OCI-M2 (cell line): ENCODE results near the gene ATP8B2.
"Not testable (repeated sequence)": the region's sequence is repeated elsewhere in the genome, so short reads cannot be mapped to it uniquely, and the experiment has no call there.

Experiments used
- DNase-seq: peaks from one replicate; lab custom pipeline; 2025; ENCODE audit not compliant: unreplicated experiment; lab: John Stamatoyannopoulos, UW

ATP8B2 gene

DNA sequence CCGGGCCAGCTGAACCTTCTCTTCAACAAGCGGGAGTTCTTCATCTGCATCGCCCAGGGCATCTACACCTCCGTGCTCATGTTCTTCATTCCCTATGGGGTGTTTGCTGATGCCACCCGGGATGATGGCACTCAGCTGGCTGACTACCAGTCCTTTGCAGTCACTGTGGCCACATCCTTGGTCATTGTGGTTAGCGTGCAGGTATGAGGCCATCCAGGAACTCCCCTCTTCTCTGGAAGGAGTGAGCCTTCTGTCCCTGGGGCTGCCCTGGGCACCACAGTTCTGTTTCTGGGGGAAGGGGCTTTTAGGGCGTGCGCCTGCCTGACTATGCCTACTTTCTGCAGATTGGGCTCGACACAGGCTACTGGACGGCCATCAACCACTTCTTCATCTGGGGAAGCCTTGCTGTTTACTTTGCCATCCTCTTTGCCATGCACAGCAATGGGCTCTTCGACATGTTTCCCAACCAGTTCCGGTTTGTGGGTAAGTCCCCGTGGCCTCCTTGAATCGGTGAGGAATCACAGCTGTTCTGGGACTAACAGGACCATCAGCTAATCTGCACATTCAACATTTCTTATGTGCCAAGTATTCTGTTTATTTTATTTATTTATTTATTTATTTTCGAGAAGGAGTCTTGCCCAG lies 21.1 kb downstream of the ATP8B2 start:
- DNase-seq, result no peak

DNA sequence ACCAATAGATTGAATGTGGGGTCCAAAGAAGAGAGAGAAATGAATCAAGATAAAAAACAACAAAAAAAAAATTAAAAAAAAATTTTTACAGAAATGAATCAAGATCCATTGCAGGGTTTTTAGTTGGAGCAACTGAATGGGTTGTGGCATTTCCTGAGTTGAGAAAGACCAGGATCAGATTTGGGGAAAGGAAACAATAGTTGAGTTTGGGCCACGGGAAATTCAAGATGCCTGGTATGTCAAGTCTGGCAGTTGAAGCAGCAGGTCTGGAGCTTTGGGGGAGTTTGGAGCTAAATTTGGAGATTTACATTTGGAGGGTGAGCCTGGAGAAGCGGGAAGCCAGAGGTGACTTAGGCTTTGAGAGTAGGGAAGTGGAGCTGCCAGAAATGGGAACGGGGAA lies 22.6 kb downstream of the ATP8B2 start:
- no peak for DNase-seq

DNA sequence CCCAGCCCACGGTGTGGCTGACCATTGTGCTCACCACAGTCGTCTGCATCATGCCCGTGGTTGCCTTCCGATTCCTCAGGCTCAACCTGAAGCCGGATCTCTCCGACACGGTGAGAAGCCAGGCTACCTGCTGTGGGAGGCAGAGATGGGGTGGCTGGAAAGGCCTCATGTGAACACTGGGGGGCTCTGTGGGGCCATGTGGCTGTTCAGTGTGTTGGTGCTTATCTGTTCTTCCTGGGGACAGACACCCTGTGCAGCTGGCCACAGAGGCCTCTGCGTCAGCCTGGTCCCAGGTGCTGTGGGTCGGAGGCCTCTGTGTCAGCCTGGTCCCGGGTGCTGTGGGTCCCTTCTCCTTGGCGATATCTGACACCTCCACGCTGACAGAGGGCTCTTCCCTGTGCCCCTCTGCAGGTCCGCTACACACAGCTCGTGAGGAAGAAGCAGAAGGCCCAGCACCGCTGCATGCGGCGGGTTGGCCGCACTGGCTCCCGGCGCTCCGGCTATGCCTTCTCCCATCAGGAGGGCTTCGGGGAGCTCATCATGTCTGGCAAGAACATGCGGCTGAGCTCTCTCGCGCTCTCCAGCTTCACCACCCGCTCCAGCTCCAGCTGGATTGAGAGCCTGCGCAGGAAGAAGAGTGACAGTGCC lies 23.2 kb downstream of the ATP8B2 start:
- no peak for DNase-seq

DNA sequence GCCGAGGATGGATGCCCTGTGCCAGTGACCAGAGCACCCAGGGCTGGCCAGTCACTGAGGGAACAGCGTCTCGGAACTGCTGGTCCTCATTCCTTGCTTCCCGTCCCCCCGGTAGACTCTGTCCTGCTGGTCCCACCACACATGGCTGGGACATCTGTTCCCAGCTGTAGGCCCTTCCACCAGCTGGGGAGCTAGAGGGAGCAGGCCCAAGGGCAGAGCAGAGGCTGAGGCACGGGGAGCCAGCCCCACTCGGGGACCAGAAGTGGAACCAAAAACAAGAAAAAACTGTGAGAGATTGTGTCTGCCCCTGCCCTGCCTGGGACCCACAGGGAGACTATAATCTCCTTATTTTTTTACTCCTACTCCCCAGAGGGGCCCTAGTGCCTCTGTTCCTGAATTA lies 23.8 kb downstream of the ATP8B2 start:
- no peak for DNase-seq

DNA sequence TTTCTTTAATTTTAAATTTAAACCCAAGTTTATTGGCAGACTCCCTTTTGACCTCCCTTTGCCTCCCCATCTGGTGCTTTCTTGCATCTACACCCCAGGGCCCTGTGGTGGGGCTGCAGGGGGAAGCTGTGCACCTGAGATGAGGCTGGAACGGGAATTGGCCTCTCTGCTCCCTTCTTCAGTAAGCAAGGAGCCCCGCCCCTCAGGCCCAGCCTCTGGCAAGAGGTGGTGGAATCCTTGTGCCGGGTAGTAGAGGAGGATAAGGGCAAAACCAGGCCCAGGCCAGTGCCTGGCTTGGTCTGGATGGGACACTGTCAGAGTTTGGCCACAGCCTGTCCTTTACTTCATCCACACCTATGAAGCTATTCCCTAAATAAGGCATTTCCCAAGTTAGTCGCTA lies 25.1 kb downstream of the ATP8B2 start:
- DNase-seq, result no peak

DNA sequence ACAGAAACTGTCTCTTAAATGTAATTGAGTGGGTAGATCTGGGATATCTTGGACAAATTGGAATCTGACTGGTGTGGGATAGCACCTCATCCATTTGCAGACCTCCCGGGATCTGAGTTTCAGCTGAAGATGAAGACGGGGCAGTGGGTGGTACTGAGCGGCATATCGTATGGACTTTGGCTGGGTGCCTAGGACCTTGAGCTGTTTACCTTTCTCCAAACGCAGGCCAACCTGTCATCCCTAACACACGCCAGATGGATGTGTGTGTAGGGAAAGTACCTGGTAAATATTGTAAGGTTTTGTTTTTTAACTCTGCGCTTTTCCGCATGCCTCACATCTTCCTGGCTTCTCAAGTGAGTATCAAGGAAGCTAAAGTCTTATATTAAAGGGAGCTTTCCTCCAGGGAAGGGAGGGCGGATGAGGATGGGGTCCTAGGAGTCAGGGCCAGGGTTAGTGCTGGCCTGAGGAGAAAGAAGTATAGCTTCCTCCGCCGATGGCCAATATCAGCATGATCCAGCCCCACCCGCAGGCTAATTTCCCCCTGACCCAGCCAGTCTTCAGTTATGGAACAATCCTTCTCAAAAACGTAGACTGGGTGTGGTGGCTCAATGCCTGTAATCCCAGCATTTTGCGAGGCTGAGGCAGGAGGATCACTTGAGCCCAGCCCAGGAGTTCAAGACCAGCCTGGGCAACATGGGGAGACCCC lies 26.2 kb downstream of the ATP8B2 start:
- DNase-seq, result no peak

DNA sequence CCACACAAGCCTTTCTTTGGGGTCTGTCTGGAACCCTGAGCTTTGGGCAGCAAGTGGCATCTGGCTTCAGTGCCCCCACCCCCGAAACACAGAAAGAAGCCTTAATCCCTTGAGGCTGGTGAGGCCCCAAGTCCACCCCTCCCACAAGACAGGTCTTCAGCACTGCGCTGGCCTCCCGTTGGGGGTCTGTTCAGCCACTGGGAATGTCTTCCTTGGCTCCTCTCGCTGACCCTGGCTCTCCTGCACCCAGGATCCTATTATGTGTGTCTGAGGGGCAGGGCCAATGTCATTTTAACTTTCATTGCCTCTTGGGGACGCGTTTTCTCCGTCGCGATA lies 26.9 kb downstream of the ATP8B2 start:
- no peak for DNase-seq

DNA sequence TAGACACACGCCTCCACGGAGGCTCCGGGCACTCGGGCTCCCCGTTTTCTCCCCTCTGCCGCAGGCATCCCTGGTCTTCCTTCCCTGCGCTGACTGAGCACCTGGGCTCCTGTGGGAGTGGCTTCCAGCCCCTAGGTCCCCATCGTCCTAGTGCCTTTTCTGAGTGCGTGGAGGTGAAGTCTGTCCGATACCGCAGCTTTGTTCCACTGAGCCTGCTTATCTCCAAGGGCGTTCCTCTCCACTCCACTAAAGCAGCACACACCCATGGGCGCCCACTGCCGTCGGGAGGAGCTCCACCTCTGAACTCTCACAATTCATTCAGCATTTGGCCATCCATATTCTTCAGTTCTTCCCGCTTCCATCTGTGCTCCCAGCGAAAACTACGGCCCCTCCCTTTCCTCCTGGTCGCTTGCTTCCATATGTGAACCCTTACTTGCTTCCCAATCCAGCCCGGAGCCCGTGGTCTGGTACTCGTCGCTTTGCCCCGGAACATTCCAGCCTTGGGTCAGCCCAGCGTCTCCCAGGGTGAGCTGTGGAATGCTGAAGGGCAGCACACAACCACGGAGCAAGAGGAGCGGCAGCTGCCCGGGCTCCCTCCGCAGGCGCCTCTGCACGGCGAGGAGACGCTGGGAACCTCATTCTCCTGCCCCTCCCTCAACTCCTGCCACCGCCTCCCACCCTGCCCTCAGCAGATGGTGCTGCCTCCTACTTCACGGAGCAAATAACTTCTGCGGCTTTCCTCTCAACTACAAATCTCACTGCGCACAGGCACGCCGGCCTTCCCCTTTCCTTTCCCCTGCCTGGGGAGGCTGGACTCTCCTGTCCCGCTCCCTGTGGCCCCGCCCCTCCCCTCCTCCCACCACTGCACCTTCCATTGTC lies 27.5 kb downstream of the ATP8B2 start:
- DNase-seq, result no peak

DNA sequence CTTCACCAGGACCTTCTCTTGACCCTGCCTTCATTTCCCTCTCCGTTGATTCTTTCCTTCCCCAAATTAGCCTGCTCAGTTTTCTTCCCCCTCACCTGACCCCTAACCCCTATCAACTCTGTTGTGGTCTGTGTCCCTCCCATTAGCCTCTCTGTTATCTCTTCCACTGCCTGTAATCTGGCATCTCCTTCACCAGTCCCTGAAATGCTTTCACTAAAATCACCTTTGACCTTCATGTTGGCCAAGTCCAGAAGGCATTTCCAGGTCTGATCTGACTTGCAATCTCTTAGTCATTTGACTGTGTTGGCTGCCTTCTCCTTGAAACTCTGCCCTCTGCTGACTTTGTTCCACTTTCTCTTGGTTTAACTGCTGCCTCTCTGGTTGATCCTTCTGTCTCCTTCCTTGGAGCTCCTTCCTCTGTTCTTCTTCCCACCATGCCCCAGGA lies 28.2 kb downstream of the ATP8B2 start:
- no peak for DNase-seq

DNA sequence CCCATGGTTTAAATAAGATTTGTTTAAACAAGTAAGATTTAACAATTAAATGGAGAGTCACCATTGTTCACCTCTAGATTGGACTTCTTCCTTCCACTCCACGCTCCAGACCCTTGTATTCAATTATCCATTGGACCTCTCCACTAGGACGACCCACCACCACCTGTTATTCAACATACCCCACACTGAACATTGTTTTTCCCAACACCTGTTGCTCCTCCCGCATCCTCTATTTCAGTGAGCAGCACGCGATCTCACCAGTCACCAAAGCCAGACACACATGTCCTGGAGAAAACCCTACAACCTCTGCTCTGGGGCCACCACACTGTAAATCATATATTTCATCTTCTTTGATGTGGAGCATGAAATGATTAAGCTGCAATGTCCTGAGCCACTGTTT lies 28.6 kb downstream of the ATP8B2 start:
- DNase-seq, result no peak

DNA sequence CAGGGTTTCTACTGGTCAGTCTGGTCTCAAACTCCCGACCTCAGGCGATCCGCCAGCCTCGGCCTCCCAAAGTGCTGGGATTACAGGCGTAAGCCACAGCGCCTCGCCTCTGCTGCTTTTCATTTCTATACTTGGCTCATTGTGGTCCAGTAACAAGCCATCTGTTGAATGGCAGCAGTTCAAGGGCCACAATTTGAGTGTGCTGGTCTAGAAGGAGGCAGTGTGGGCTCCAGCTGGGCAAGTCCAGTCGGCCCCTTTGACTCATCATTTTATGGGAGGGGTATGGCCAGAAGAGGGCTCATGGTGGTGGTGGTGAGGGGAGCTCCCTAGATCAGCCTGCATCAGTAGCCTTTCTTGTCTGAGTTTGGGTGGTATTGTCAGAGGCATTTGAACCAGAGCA lies 33.2 kb downstream of the ATP8B2 start:
- no peak for DNase-seq

DNA sequence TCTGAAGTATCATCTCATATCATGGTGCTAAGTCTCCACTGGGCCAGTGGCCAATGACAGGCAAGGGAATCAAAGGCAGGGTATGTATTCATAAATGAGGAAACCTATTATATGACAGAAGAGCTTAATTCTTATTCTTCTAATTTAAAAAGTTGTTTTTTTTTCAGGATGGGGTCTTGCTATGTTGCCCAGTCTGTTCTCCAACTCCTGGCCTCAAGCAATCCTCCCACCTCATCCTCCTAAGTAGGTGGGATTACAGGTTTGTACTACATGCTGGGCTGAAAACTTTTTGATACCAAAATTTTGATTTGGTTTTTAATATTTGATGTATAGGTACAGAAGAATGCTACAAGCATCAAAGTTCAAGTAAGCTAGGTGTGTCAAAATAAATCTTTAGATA lies 35.0 kb downstream of the ATP8B2 start:
- DNase-seq, result no peak

DNA sequence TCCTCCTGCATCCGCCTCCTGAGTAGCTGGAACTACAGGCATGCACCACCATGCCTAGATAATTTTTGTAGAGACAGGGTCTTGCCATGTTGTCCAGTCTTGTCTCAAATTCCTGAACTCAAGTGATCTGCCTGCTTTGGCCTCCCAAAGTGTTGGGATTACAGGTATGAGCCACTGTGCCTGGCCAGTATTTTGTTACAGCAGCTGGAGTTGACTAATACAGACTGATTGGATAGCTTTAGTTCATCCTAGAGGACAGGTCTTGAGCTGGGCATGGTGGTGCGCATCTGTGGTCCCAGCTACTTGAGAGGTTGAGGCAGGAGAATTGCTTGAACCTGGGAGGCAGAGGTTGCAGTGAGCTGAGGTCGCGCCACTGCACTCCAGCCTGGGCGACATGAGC lies 35.6 kb downstream of the ATP8B2 start:
- DNase-seq, result not testable (repeated sequence)

DNA sequence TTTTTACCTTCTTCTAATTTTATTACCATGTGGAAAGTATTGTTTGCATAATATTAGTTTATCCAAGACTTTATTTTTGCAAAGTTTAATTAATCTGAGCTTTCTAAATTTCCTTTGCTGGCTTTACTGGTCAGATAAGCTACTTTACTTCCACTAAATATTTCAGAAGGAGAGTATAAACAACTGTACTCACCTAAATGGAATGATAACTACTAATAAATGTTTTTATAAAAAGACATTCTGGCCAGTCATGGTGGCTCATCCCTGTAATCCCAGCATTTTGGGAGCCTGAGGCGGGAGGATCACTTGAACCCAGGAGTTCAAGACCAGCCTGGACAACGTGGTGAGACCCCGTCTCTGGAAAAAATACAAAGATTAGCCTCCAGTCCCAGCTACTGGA lies 36.0 kb downstream of the ATP8B2 start:
- DNase-seq, result no peak

DNA sequence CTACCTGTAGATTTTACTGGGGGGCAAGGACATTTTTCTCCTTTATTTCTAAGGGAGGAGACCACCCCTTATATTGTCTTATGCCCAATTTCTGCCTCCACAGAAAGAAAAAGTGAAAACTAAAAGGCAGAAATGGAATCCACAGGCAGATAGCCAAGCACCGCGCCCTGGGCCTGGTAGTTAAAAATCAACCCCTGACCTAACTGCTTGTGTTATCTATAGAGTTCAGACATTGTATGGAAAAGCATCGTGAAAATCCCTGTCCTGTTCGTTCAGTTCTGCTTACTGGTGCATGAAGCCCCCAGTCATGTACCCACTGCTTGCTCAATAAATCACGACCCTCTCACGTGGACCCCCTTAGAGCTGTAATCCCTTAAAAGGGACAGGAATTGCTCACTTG lies 46.1 kb downstream of the ATP8B2 start:
- no peak for DNase-seq

DNA sequence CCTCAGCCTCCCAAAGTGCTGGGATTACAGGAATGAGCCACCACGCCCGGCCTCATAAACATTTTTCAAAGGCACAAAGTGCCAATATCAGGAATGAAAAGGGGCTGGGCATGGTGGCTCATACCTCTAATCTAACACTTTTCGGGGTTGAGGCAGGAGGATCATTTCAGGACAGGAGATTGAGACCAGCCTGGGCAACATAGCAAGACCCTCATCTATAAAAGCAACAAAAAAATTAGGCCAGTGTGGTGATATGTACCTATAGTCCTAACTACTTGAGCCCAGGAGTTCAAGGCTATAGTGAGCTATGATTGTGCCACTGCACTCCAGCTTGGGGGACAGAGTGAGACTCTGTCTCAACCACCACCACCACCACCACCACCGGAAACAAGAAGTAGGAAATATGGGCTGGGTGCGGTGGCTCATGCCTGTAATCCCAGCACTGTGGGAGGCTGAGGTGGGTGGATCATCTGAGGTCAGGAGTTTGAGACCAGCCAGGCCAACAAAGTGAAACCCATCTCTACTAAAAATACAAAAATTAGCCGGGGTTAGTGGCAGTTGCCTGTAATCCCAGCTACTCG lies 48.5 kb downstream of the ATP8B2 start:
- not testable (repeated sequence) for DNase-seq

DNA sequence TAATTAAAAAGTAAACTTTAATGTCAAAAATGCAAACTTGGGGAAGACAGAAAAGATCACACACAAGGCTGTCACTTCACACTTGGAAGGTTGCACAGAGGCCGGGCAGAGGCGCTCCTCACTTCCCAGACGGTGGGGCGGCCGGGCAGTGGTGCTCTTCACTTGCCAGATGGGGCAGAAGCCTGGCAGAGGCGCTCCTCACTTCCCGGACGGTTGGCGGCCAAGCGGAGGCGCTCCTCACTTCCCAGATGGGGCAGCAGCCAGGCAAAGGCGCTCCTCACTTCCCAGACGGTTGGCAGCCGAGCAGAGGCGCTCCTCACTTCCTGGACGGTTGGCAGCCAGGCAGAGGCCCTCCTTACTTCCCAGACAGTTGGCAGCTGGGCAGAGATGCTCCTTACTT lies 54.0 kb downstream of the ATP8B2 start:
- DNase-seq, result no peak

DNA sequence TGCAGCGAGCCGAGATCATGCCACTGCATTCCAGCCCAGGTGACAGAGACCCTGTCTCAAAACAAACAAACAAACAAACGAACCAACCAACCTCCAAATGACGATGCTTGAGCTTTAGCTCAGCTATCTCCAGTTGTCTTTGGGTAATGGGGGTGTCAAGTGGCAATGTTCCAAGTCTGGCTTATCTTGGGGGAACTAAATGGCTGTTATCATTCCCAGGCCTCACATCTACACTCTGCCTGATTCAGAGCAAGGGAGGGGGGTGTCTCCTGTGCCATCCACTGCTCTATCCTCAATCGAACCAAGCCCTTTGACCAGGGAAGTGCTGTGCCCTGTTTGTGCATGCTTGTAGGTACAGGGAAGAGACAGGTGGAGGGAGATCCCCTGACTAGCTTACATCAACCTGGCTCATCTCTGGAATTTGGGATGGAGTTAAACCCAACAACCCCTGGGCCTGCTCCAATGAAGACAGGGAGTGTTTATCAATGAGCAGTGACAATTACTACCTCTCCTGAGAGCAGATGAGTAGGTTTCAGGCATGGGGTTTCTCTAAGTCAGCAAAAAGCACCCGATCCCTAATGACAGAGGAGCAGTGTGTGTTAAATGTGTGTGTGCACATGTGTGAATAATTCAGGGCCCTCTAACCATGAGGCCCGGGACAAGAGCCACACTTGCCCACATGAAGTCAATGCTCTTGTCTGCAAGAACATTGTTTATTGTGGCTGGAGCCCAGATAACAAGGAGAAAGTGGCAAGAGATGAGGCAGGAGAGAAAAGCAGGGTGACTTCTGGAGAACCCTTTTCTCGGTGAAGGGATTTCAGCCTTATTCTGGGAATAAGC lies 59.5 kb downstream of the ATP8B2 start:
- DNase-seq, result no peak

DNA sequence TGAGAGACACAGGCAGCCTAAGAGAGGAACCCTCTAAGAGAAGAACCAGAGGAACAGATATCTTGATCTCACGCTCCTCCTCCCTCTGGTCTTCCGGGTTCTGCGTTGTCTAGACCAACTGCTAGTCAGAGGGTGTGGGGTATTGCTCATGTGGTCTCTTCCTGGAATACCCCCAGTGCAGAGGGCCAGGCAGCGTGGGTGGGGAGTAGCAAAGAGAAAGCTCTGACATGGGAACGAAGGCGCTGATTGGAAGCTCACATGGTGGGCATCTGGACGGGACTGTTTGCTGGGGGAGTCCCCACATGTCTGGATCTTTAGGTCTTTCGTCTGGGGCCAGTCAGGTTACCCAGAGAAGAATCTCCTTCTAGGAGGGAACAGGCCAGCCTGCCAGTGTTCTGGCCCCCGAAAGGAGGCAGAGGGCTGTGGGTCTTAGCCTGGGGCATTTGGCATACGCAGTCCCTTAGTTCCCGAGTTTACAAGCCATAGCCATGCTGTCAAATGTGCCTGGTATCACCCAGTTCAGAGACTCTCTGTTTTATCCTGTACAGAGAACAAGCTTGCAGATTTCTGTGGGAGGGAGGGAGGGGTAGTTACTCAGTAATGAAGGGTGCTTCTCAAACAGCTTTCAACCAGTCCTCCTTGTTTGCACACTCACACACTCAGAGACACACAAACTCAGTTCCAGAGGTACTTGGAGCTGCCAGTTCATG lies 61.5 kb downstream of the ATP8B2 start:
- no peak for DNase-seq
